Measurements from ENCODE around the gene HOXB8. TPM values are rescaled to one million over a fixed set of nuclear protein-coding genes. Genes with fewer than 3 reads are reported as not detected.

The HOXB8 gene
- total and polyA plus RNA-seq, 2 of the 13 experiments (the other 11 are each of a cell fraction or from before 2014, with no cell fraction given), result not detected

GRCh38 chr17:48639982-48640857 lies 25.1 kb upstream of the HOXB8 start (continued):
- no peak for TF ChIP-seq RERE (CRISPR knock-in tag; IDR thresholded peaks at IDR 0.05; ENCODE audit: low read depth)
- TF ChIP-seq ZNF160 (CRISPR knock-in tag; IDR thresholded peaks at IDR 0.05), result no peak
- no peak for TF ChIP-seq MIER2 (CRISPR knock-in tag; IDR thresholded peaks at IDR 0.05)
- TF ChIP-seq ZNF749 (CRISPR knock-in tag; IDR thresholded peaks at IDR 0.05; ENCODE audit: borderline replicate concordance), result no peak
- TF ChIP-seq NR2F1 (CRISPR knock-in tag; IDR thresholded peaks at IDR 0.05), result no peak

- H3K9ac ChIP-seq (ENCODE audit: insufficient read depth, low read depth, low read length), result no peak overlapping the region
- intact Hi-C loops (cut with micrococcal nuclease; ENCODE audit: unreplicated experiment) (no loop called here), in situ Hi-C loops (cut with HindIII; ENCODE audit: extremely low pct_ligation_motif_present, low pct_unique_long_range_greater_than_20kb) (no loop called here)
- ATAC-seq, result no peak
- no peaks in the 10 kb centered on the region for H3K9me3 ChIP-seq (ENCODE audit: low read length)
- no peak overlapping the region for H3K4me3 ChIP-seq (replicated peaks in 1 of 3; ENCODE audit: insufficient read depth in 1 of 3, low read depth in 2 of 3, low read length in 3 of 3)
- no peak overlapping the region for H2AFZ ChIP-seq (ENCODE audit: low read length)
- H4K20me1 ChIP-seq (ENCODE audit: insufficient read depth, low read length), result no peaks in the 10 kb centered on the region
- H3K79me2 ChIP-seq (ENCODE audit: insufficient read depth, low read length), result no peaks in the 10 kb centered on the region
- DNase-seq (ENCODE audit: low spot score), result no peak
- ChIA-PET CTCF (ENCODE audit: low intra/inter-chr PET ratio, low total read pairs) (no interaction called here), POLR2A (no interaction called here)
- no peak overlapping the region for H3K4me2 ChIP-seq (ENCODE audit: low read depth, low read length)
- H3K27me3 ChIP-seq (ENCODE audit: control insufficient read depth in 1 of 2, insufficient read depth in 2 of 2, low read length in 2 of 2), result peaks cover 24 to 97% of the 10 kb centered on the region in 2 experiments
- H3K27ac ChIP-seq (ENCODE audit: extremely low read length, insufficient read depth, low read length), result no peak overlapping the region
- 0% methylated on average over 5 of the region's 5 CpGs for WGBS (ENCODE audit: low lambda C conversion rate)
- no TSS peak for BruUV-seq (replicated peaks)
- 0 out of 2 replicates have a peak, but pooled peaks cover 4% of the 10 kb centered on the region for H3K4me1 ChIP-seq (ENCODE audit: insufficient read depth, low read length)
- FAIRE-seq, result no peak
- H3K36me3 ChIP-seq (replicated peaks in 1 of 2; ENCODE audit: control insufficient read depth in 1 of 2, insufficient read depth in 2 of 2, low read length in 2 of 2), result no peaks in the 10 kb centered on the region
- no peak for TF ChIP-seq SKI (IDR thresholded peaks at IDR 0.05; ENCODE audit: partially characterized antibody)
- TF ChIP-seq CENPX (CRISPR knock-in tag; IDR thresholded peaks at IDR 0.05), result no peak
- TF ChIP-seq EED (CRISPR knock-in tag; IDR thresholded peaks at IDR 0.05), result no peak
- TF ChIP-seq ZSCAN31 (CRISPR knock-in tag; IDR thresholded peaks at IDR 0.05; ENCODE audit: low read depth), result no peak
- no peak for TF ChIP-seq ATF1 (CRISPR knock-in tag; IDR thresholded peaks at IDR 0.05)
- TF ChIP-seq PTBP1 (IDR thresholded peaks at IDR 0.05; ENCODE audit: low read depth, low read length, poor library complexity, severe bottlenecking), result no peak
- TF ChIP-seq MTF2 (CRISPR knock-in tag; IDR thresholded peaks at IDR 0.05; ENCODE audit: borderline replicate concordance), result no peak
- no peak for TF ChIP-seq IRX3 (CRISPR knock-in tag; IDR thresholded peaks at IDR 0.05; ENCODE audit: borderline replicate concordance, low read depth)
- TF ChIP-seq HNF4G (IDR thresholded peaks at IDR 0.05; ENCODE audit: borderline replicate concordance, low read depth, low read length), result no peak
- TF ChIP-seq HNF4G (CRISPR knock-in tag; IDR thresholded peaks at IDR 0.05; ENCODE audit: borderline replicate concordance, low read depth), result no peak
These were observed 24.0 kb upstream of the HOXB8 start for GRCh38 chr17:48639136-48639535.

Data from HepG2 (cell line).